GM06990 (cell line): ENCODE results near the gene LAMB1.
A peak's percentile ranks its signal among the peaks of the same experiment; 100 is the strongest.
"Not testable (repeated sequence)": the region's sequence is repeated elsewhere in the genome, so short reads cannot be mapped to it uniquely, and the experiment has no call there.

ENCODE experiments used
- DNase-seq: peaks from one replicate; pipeline ENCODE4 v3.0.0-alpha.2; 2011; ENCODE audit not compliant: insufficient read length; ENCODE audit errors: extremely low read depth
- H3K27me3 ChIP-seq: replicated peaks from 2 replicates; pipeline ENCODE4 v1.6.0; 2011; ENCODE audit warnings: low read length; ENCODE audit not compliant: control insufficient read depth, insufficient read depth
- H3K36me3 ChIP-seq: 2 replicates; pipeline ENCODE4 v1.5.1; 2011; ENCODE audit warnings: low read length; ENCODE audit not compliant: control insufficient read depth, insufficient read depth
- H3K4me3 ChIP-seq: replicated peaks from 2 replicates; pipeline ENCODE4 v1.5.1; 2011; ENCODE audit warnings: low read depth, mild to moderate bottlenecking, control low read depth, low read length
- TF ChIP-seq, protein P1 (sequence below): IDR thresholded peaks from 2 replicates; pipeline ENCODE4 v1.5.1; 2011; ENCODE audit warnings: low read length, control low read depth, mild to moderate bottlenecking, inconsistent platforms; ENCODE audit not compliant: insufficient read depth, poor library complexity, severe bottlenecking

The LAMB1 gene

GRCh38 chr7:107932805-107933204 is 70.2 kb downstream of the LAMB1 start:
- Histone ChIP-seq H3K4me3 (no peak overlapping the region), H3K27me3 (no peaks in the 10 kb centered on the region), H3K36me3 (peaks cover 2% of the 10 kb centered on the region; the same call in 1 of the 2 replicates)
- TF ChIP-seq, protein P1, sequence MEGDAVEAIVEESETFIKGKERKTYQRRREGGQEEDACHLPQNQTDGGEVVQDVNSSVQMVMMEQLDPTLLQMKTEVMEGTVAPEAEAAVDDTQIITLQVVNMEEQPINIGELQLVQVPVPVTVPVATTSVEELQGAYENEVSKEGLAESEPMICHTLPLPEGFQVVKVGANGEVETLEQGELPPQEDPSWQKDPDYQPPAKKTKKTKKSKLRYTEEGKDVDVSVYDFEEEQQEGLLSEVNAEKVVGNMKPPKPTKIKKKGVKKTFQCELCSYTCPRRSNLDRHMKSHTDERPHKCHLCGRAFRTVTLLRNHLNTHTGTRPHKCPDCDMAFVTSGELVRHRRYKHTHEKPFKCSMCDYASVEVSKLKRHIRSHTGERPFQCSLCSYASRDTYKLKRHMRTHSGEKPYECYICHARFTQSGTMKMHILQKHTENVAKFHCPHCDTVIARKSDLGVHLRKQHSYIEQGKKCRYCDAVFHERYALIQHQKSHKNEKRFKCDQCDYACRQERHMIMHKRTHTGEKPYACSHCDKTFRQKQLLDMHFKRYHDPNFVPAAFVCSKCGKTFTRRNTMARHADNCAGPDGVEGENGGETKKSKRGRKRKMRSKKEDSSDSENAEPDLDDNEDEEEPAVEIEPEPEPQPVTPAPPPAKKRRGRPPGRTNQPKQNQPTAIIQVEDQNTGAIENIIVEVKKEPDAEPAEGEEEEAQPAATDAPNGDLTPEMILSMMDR: no peak
- no peak for DNase-seq

GRCh38 chr7:107931740-107932515 is 71.0 kb downstream of the LAMB1 start:
- TF ChIP-seq, protein P1: no peak
- Histone ChIP-seq H3K27me3 (no peaks in the 10 kb centered on the region), H3K4me3 (no peak overlapping the region), H3K36me3 (peaks cover 2% of the 10 kb centered on the region)
- DNase-seq: no peak

DNA sequence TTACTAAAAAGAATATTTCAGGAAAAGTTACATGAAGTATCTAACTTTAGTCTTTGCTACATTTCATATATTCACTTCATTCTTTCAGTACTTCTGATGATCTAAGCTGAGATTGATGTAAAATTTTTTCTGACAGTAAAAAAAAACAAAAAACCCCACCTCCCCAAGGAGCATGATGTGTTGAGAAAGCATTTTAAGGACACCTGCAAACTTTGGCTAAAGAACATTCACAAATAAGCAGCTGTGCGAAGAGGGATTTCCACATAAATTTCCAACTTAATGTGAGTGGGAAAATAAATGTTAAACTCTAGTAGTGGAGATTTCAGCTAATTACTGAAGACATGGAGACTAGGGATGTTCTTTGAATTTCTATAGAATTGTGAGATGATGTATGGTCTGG is 76.5 kb downstream of the LAMB1 start:
- TF ChIP-seq, protein P1: no peak
- no peaks in the 10 kb centered on the region; the same call in none of the 2 replicates for H3K36me3 ChIP-seq
- H3K27me3 ChIP-seq: no peaks in the 10 kb centered on the region
- DNase-seq: no peak
- H3K4me3 ChIP-seq: no peak overlapping the region

DNA sequence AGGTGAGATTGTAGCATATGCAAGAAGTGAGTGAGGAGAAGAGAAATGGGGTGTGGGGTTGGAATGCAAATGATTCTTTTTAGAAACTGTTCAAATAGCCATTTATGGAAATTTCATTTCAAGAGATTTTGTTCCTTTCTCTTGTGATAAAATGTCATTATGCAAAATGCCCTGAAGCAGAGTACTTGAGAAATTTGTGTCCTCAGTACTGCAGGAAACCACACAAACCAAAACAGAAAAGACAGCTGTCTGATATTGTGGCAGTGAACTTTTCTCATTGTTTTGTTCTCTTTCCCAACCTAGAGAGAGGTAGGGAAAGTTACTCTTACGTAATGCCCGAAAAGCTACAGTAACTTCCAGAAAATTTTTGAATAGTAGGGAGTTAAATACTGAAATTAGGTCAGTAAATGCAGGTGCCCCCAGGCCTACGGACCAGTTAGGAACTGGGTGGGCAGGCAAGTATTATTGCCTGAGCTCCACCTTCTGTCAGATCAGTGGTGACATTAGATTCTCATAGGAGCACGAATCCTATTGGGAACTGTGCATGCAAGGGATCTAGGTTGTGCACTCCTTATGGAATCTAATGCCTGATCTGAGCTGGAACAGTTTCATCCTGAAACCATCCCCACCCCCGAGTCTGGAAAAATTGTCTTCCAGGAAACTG is 78.0 kb downstream of the LAMB1 start:
- H3K4me3 ChIP-seq: no peak overlapping the region
- TF ChIP-seq, protein P1: no peak
- peaks cover 3% of the 10 kb centered on the region for H3K36me3 ChIP-seq
- H3K27me3 ChIP-seq: no peaks in the 10 kb centered on the region
- peak; percentile 28 for DNase-seq

GRCh38 chr7:107922886-107923285 is 80.1 kb downstream of the LAMB1 start:
- peaks cover 3% of the 10 kb centered on the region for H3K36me3 ChIP-seq

GRCh38 chr7:107921826-107922225 is 81.1 kb downstream of the LAMB1 start:
- H3K36me3 ChIP-seq: not testable (repeated sequence)

More at GRCh38 chr7:107922886-107923285, 80.1 kb downstream of the LAMB1 start:
- H3K4me3 ChIP-seq: no peak overlapping the region
- H3K27me3 ChIP-seq: no peaks in the 10 kb centered on the region
- TF ChIP-seq, protein P1: no peak
- DNase-seq: no peak

More at GRCh38 chr7:107921826-107922225, 81.1 kb downstream of the LAMB1 start:
- H3K27me3 ChIP-seq, H3K4me3 ChIP-seq, DNase-seq: not testable (repeated sequence)
